Smooth muscle cell (in vitro differentiated cells): Measurements from ENCODE around the gene B3GNT3. TPM values are rescaled to one million over a fixed set of nuclear protein-coding genes. Genes with fewer than 3 reads are reported as not detected.
"Not testable (repeated sequence)": the region's sequence is repeated elsewhere in the genome, so short reads cannot be mapped to it uniquely, and the experiment has no call there.

Source experiments
- DNase-seq: peaks from one replicate; lab custom pipeline; 2025; ENCODE audit not compliant: unreplicated experiment; lab: John Stamatoyannopoulos, UW
- H2AFZ ChIP-seq: fragments of 200-600 bp; sonication (generic); 2 replicates; pipeline ENCODE4 v1.6.0; 2016; ENCODE audit warnings: antibody characterized with exemption, low read depth, mild to moderate bottlenecking
- H3F3A ChIP-seq: fragments of 200-600 bp; sonication (generic); 2 replicates; pipeline ENCODE4 v1.6.0; 2017; ENCODE audit warnings: antibody characterized with exemption, low read depth
- H3K27ac ChIP-seq: fragments of 200-600 bp; sonication (generic); 2 replicates; pipeline ENCODE4 v1.5.1; 2016; ENCODE audit warnings: low read depth, mild to moderate bottlenecking
- H3K27me3 ChIP-seq: fragments of 200-600 bp; sonication (generic); 2 replicates; pipeline ENCODE4 v1.6.1; 2016; ENCODE audit warnings: low read depth, mild to moderate bottlenecking
- H3K36me3 ChIP-seq: fragments of 200-600 bp; sonication (generic); 2 replicates; pipeline ENCODE4 v1.5.1; 2016; ENCODE audit warnings: low read depth
- H3K4me1 ChIP-seq: fragments of 200-600 bp; sonication (generic); 2 replicates; pipeline ENCODE4 v1.5.1; 2016; ENCODE audit warnings: low read depth
- H3K4me2 ChIP-seq: fragments of 200-600 bp; sonication (generic); 2 replicates; pipeline ENCODE4 v1.6.0; 2016; ENCODE audit warnings: mild to moderate bottlenecking
- H3K4me3 ChIP-seq: fragments of 200-600 bp; sonication (generic); 2 replicates; pipeline ENCODE4 v1.5.1; 2016; ENCODE audit warnings: mild to moderate bottlenecking
- H3K79me2 ChIP-seq: fragments of 200-600 bp; sonication (generic); 2 replicates; pipeline ENCODE4 v1.6.0; 2016; ENCODE audit warnings: low read depth, mild to moderate bottlenecking
- H3K9ac ChIP-seq: fragments of 200-600 bp; sonication (generic); 2 replicates; pipeline ENCODE4 v1.6.0; 2016; ENCODE audit warnings: low read depth
- H3K9me3 ChIP-seq: fragments of 200-600 bp; sonication (generic); replicated peaks from 2 replicates; pipeline ENCODE4 v1.5.1; 2016; ENCODE audit warnings: low read depth
- H4K20me1 ChIP-seq: fragments of 200-600 bp; sonication (generic); 2 replicates; pipeline ENCODE4 v1.6.0; 2016; ENCODE audit warnings: low read depth
- CTCF ChIP-seq: fragments of 200-600 bp; sonication (generic); IDR thresholded peaks from 2 replicates; pipeline ENCODE4 v1.5.1; 2017; ENCODE audit warnings: borderline replicate concordance, mild to moderate bottlenecking, antibody characterized with exemption; ENCODE audit not compliant: insufficient read depth, poor library complexity, severe bottlenecking
- WGBS: methylation state at CpG from one replicate; pipeline ENCODE4 v1.1.7; 2016; ENCODE audit warnings: low lambda C conversion rate; 5-methylcytosine and 5-hydroxymethylcytosine counted together
- polyA plus RNA-seq: library from polyadenylated mRNA; unstranded; fragments of >200 nt; fragmentation: Nextera tagmentation; extraction: Ambion mirVana; gene quantifications from 2 replicates; pipeline ENCODE4 v1.2.1, GENCODE V29; 2016
- total RNA-seq: library from RNA; depleted of rRNA; stranded (reverse); fragments of >200 nt; gene quantifications from 2 replicates; pipeline ENCODE4 v1.2.3, GENCODE V29; 2014

B3GNT3 gene
- total and polyA plus RNA-seq, 2 experiments from 2014 or later = 2.8 TPM; not detected in 1

- Histone ChIP-seq H3F3A (no peaks in the 10 kb centered on the region), H3K27ac (no peak overlapping the region), H3K79me2 (no peaks in the 10 kb centered on the region), H4K20me1 (no peaks in the 10 kb centered on the region), H2AFZ (peak overlapping the region; percentile 84), H3K4me3 (peak overlapping the region; percentile 42), H3K36me3 (no peaks in the 10 kb centered on the region), H3K4me2 (peak overlapping the region; percentile 83), H3K9me3 (no peaks in the 10 kb centered on the region), H3K27me3 (no peaks in the 10 kb centered on the region), H3K9ac (no peak overlapping the region), H3K4me1 (peaks cover 7% of the 10 kb centered on the region)
- 14% methylated on average over 16 of the region's 25 CpGs for WGBS
- no peak for DNase-seq
- TF ChIP-seq CTCF = no peak
Measured at GRCh38 chr19:17778968-17779929, 15.7 kb upstream of the B3GNT3 start.

- DNase-seq = no peak
- no peak overlapping the region for H3K4me2 ChIP-seq
- no peaks in the 10 kb centered on the region for H3K36me3 ChIP-seq
- H3K9me3 ChIP-seq = no peaks in the 10 kb centered on the region
- no peaks in the 10 kb centered on the region for H4K20me1 ChIP-seq
- H3K9ac ChIP-seq = no peak overlapping the region
- 91% methylated on average over 2 of the region's 2 CpGs for WGBS
- no peaks in the 10 kb centered on the region for H3K27me3 ChIP-seq
- H3K4me1 ChIP-seq = peaks cover 7% of the 10 kb centered on the region
- no peaks in the 10 kb centered on the region for H3F3A ChIP-seq
- TF ChIP-seq CTCF = no peak
- H3K79me2 ChIP-seq = no peaks in the 10 kb centered on the region
- no peak overlapping the region for H2AFZ ChIP-seq
- no peak overlapping the region for H3K4me3 ChIP-seq
- H3K27ac ChIP-seq = no peak overlapping the region
Measured at GRCh38 chr19:17780781-17781180, 14.2 kb upstream of the B3GNT3 start.

GRCh38 chr19:17783721-17784120 lies 11.2 kb upstream of the B3GNT3 start:
- 95% methylated on average over 5 of the region's 5 CpGs for WGBS
- not testable (repeated sequence) for H3K36me3 ChIP-seq, H3K27ac ChIP-seq, DNase-seq, H2AFZ ChIP-seq, H4K20me1 ChIP-seq, H3F3A ChIP-seq, H3K4me1 ChIP-seq, H3K4me2 ChIP-seq, H3K27me3 ChIP-seq, H3K79me2 ChIP-seq, H3K4me3 ChIP-seq, H3K9ac ChIP-seq, H3K9me3 ChIP-seq

GRCh38 chr19:17784201-17785008 lies 10.5 kb upstream of the B3GNT3 start:
- H3K27me3 ChIP-seq = no peaks in the 10 kb centered on the region
- no peaks in the 10 kb centered on the region for H3K79me2 ChIP-seq
- DNase-seq = peak; percentile 4
- no peak overlapping the region for H3K4me2 ChIP-seq
- H3F3A ChIP-seq = no peaks in the 10 kb centered on the region
- H3K9me3 ChIP-seq = no peaks in the 10 kb centered on the region
- peak; percentile 73 for TF ChIP-seq CTCF
- H2AFZ ChIP-seq = no peak overlapping the region
- H3K4me3 ChIP-seq = no peak overlapping the region
- no peaks in the 10 kb centered on the region for H3K36me3 ChIP-seq
- H4K20me1 ChIP-seq = no peaks in the 10 kb centered on the region
- H3K4me1 ChIP-seq = no peaks in the 10 kb centered on the region
- WGBS = 70% methylated on average over 32 of the region's 32 CpGs
- H3K9ac ChIP-seq = no peak overlapping the region
- H3K27ac ChIP-seq = no peak overlapping the region
